Stomach (tissue), 9 donors: ENCODE data around the gene ITGA7. TPM values are rescaled to one million over a fixed set of nuclear protein-coding genes. Genes with fewer than 3 reads are reported as not detected.

ENCODE experiments used
- DNase-seq, 2 donors: peaks; one replicate each; pipeline versions ENCODE4 v3.0.0 to v3.0.0-alpha.2; 2013 to 2019
- H3K27ac ChIP-seq, 5 donors: fragments of 200-600 bp in 4 of 5; sonication (generic) in 4 of 5; one replicate each; pipeline ENCODE4 v1.5.1; 2013 to 2019; ENCODE audit warnings: mild to moderate bottlenecking in 1 of 5, moderate library complexity in 1 of 5
- H3K27me3 ChIP-seq, 3 donors: fragments of 200-600 bp; sonication (generic); one replicate each; pipeline ENCODE4 v1.5.1; 2017 to 2019; ENCODE audit warnings: mixed run types in 1 of 3
- H3K36me3 ChIP-seq, 4 donors: fragments of 200-600 bp; sonication (generic); 1 replicate in 3 of 4; 2 replicates in 1 of 4; pipeline ENCODE4 v1.5.1; 2016 to 2019
- H3K4me1 ChIP-seq, 4 donors: fragments of 200-600 bp; sonication (generic); one replicate each; pipeline ENCODE4 v1.5.1; 2016 to 2019
- H3K4me3 ChIP-seq, 4 donors: fragments of 200-600 bp; sonication (generic) in 3 of 4; one replicate each; pipeline ENCODE4 v1.5.1; 2016 to 2019; ENCODE audit warnings: mild to moderate bottlenecking in 1 of 4
- H3K9me3 ChIP-seq, 4 donors: fragments of 200-600 bp; sonication (generic); one replicate each; pipeline ENCODE4 v1.5.1; 2016 to 2019
- EP300 ChIP-seq: sonication (generic); formaldehyde crosslinking; IDR thresholded peaks from one replicate; pipeline ENCODE4 v1.6.1; 2017; ENCODE audit warnings: antibody characterized with exemption
- POLR2A ChIP-seq, 4 donors: fragments of 450-650 bp; IDR thresholded peaks; one replicate each; pipeline ENCODE4 v1.6.1; 2016; ENCODE audit warnings: antibody characterized with exemption in 4 of 4, control low read depth in 2 of 4, mild to moderate bottlenecking in 1 of 4, moderate library complexity in 1 of 4
- POLR2AphosphoS5 ChIP-seq, 3 donors: sonication (generic); formaldehyde crosslinking; IDR thresholded peaks; one replicate each; pipeline ENCODE4 v1.6.1; 2016; ENCODE audit warnings: antibody characterized with exemption in 3 of 3
- WGBS, 5 donors: extraction: QIAGEN DNeasy Blood & Tissue Kit in 3 of 5; methylation state at CpG; one replicate each; pipeline versions ENCODE4 v1.1.5 to v1.1.7; 2013 to 2018; 5-methylcytosine and 5-hydroxymethylcytosine counted together
- intact Hi-C: fragments of 100-400 bp; cut with DNase I; formaldehyde crosslinking; loops from one replicate; pipeline ENCODE4 v1.15.1; 2023; ENCODE audit warnings: low total_unique reads
- polyA plus RNA-seq, 3 donors: library from polyadenylated mRNA; stranded (reverse); fragments of 200-250 nt; gene quantifications; one replicate each; pipeline ENCODE4 v1.2.3, GENCODE V29; 2013
- small RNA-seq, 4 donors: library from RNA; depleted of rRNA; stranded (forward); fragments of <200 nt; gene quantifications; one replicate each; pipeline ENCODE3, GENCODE V24; 2016
- total RNA-seq, 5 donors: library from RNA; depleted of rRNA; stranded (reverse); fragments of >200 nt; gene quantifications; one replicate each; pipeline versions ENCODE4 v1.1.0 to v1.2.3, GENCODE V29; 2014 to 2016
- TF ChIP-seq, protein P1 (sequence below), 7 experiments: fragments of 450-650 bp in 4 of 7; fragments of 200-600 bp in 3 of 7; sonication (generic) in 3 of 7; IDR thresholded peaks; one replicate each; pipeline ENCODE4 v1.5.1; 2016 to 2019; ENCODE audit warnings: antibody characterized with exemption in 7 of 7, control low read depth in 2 of 7, mild to moderate bottlenecking in 1 of 7
- donor health status: healthy with polysubstance abuse.
- donor health status: Bipolar disorder and iron deficiency.
- donor health status: healthy.

The ITGA7 gene
- total and polyA plus RNA-seq, 8 donors, result 3.5 to 188 (median 46.3) TPM

GRCh38 chr12:55636853-55637252 is 70.9 kb downstream of the ITGA7 start, which contains the start of gene OR10P1:
Gene OR10P1 (plus strand): TSS chr12:55636892. CDS start chr12:55636892, 0 bp downstream.
- H3K36me3 ChIP-seq, result no peaks in the 10 kb centered on the region
- TF ChIP-seq EP300 (no peak), POLR2A (IDR thresholded peaks at IDR 0.05) (no peak), POLR2AphosphoS5 (IDR thresholded peaks at IDR 0.05) (no peak)
- TF ChIP-seq, protein P1, sequence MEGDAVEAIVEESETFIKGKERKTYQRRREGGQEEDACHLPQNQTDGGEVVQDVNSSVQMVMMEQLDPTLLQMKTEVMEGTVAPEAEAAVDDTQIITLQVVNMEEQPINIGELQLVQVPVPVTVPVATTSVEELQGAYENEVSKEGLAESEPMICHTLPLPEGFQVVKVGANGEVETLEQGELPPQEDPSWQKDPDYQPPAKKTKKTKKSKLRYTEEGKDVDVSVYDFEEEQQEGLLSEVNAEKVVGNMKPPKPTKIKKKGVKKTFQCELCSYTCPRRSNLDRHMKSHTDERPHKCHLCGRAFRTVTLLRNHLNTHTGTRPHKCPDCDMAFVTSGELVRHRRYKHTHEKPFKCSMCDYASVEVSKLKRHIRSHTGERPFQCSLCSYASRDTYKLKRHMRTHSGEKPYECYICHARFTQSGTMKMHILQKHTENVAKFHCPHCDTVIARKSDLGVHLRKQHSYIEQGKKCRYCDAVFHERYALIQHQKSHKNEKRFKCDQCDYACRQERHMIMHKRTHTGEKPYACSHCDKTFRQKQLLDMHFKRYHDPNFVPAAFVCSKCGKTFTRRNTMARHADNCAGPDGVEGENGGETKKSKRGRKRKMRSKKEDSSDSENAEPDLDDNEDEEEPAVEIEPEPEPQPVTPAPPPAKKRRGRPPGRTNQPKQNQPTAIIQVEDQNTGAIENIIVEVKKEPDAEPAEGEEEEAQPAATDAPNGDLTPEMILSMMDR (IDR thresholded peaks at IDR 0.05), result no peak
- WGBS, 5 donors, result 83 to 100% (median 84%) methylated on average over 3 to 6 of the region's 6 CpGs
- no peak for DNase-seq
- intact Hi-C loops, result no loop called here
- no peaks in the 10 kb centered on the region for H3K4me1 ChIP-seq
- peaks cover 0 to 5% (median 0%) of the 10 kb centered on the region in 3 donors for H3K27me3 ChIP-seq
- no peak within 1 kb of the TSS for H3K27ac ChIP-seq
- H3K9me3 ChIP-seq, result no peaks in the 10 kb centered on the region
- H3K4me3 ChIP-seq, result no peak within 1 kb of the TSS

DNA sequence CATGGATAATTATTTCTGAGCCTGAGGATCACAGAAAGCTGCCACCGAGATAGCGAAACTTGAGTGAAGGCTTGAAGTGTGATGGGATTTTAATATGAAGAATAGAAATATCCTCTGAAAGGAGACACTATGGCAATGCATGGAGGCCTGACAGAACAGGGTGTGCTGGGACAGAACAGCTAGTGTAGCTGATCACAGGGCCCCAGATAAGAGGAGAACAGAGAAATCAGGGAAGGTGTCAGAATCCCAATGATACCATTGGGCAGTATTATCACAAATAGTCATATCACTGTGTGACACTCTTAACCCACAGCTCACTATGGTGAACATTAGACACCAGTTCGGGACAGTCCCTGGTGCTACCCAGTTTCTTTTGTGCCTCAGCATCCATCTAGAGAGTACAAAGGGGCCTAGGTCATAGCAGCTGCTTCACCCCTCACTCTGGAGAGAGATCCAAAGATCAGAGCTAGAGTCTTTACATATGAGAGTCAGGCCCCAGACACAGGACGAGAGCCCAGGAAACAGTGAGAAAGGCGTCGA is 71.5 kb downstream of the ITGA7 start:
- Histone ChIP-seq H3K4me1 (no peaks in the 10 kb centered on the region), H3K36me3 (no peaks in the 10 kb centered on the region), H3K27ac (no peak overlapping the region), H3K4me3 (no peak overlapping the region), H3K27me3 (peaks cover 0 to 5% (median 0%) of the 10 kb centered on the region in 3 donors), H3K9me3 (no peaks in the 10 kb centered on the region)
- intact Hi-C loops, result no loop called here
- DNase-seq, result no peak
- WGBS, 5 donors, result 89 to 91% (median 90%) methylated on average over 6 of the region's 6 CpGs
- TF ChIP-seq POLR2A (IDR thresholded peaks at IDR 0.05) (no peak), EP300 (no peak), POLR2AphosphoS5 (IDR thresholded peaks at IDR 0.05) (no peak)
- TF ChIP-seq, protein P1 (IDR thresholded peaks at IDR 0.05), result no peak

Small RNA genes lying within 50 kb of the gene (small RNA-seq; reads per million reads assigned to genes)
- 0 reads per million in 4 donors for gene AC009779.1
- 0 reads per million in 4 donors for gene AC009779.5
- 0 reads per million in 4 donors for gene RF00017

Other genes starting within 250 kb of the ITGA7 start
- gene OR6C70, start 237.8 kb downstream of the ITGA7 start, total RNA-seq, result not detected
- gene OR6C70, start 237.8 kb downstream of the ITGA7 start, polyA plus RNA-seq, result not detected
- gene OR6C68, start 215.5 kb downstream of the ITGA7 start, total RNA-seq, result not detected
- gene OR6C68, start 215.5 kb downstream of the ITGA7 start, polyA plus RNA-seq, result not detected
- gene OR6C4, start 158.3 kb downstream of the ITGA7 start, total RNA-seq, result not detected
- gene OR6C4, start 158.3 kb downstream of the ITGA7 start, polyA plus RNA-seq, result not detected
- gene OR2AP1, start 135.4 kb downstream of the ITGA7 start, total RNA-seq, result not detected
- gene OR2AP1, start 135.4 kb downstream of the ITGA7 start, polyA plus RNA-seq, result not detected
- not detected for gene OR10P1, start 71.0 kb downstream of the ITGA7 start, total RNA-seq
- gene OR10P1, start 71.0 kb downstream of the ITGA7 start, polyA plus RNA-seq, result not detected
- 100 to 1,000 TPM in 3 of 5 donors, 10 to 100 TPM in 2; 12.8 to 392 (median 114) TPM for gene BLOC1S1, start 8.1 kb upstream of the ITGA7 start, total RNA-seq
- gene BLOC1S1, start 8.1 kb upstream of the ITGA7 start, polyA plus RNA-seq, result 100 to 1,000 TPM; 349 to 451 (median 411) TPM
- 10 to 100 TPM in 3 of 5 donors, 1 to 10 TPM in 2; 4.0 to 41.2 (median 19.3) TPM for gene RDH5, start 12.5 kb upstream of the ITGA7 start, total RNA-seq
- 10 to 100 TPM in 1 of 3 donors, 1 to 10 TPM in 2; 3.2 to 10.3 (median 9.7) TPM for gene RDH5, start 12.5 kb upstream of the ITGA7 start, polyA plus RNA-seq
- gene CD63, start 21.1 kb upstream of the ITGA7 start, total RNA-seq, result 1,000 to 10,000 TPM in 1 of 5 donors, 100 to 1,000 TPM in 3, 10 to 100 TPM in 1; 71.2 to 1,329 (median 399) TPM
- gene CD63, start 21.1 kb upstream of the ITGA7 start, polyA plus RNA-seq, result 100 to 1,000 TPM; 455 to 899 (median 803) TPM
- 1 to 10 TPM in 3 of 5 donors, under 1 TPM in 2; 0.29 to 4.6 (median 1.7) TPM for gene GDF11, start 35.2 kb upstream of the ITGA7 start, total RNA-seq
- 1 to 10 TPM; 1.1 to 6.5 (median 3.5) TPM for gene GDF11, start 35.2 kb upstream of the ITGA7 start, polyA plus RNA-seq
- 100 to 1,000 TPM in 1 of 5 donors, 10 to 100 TPM in 4; 16.1 to 200 (median 60.1) TPM for gene SARNP, start 109.8 kb upstream of the ITGA7 start, total RNA-seq
- 10 to 100 TPM; 93.1 to 99.3 (median 94.2) TPM for gene SARNP, start 109.8 kb upstream of the ITGA7 start, polyA plus RNA-seq
- 10 to 100 TPM in 1 of 5 donors, 1 to 10 TPM in 2, under 1 TPM in 1, not detected in 1; 0.89 to 12.7 (median 4.3) TPM for gene ORMDL2, start 110.1 kb upstream of the ITGA7 start, total RNA-seq
- gene ORMDL2, start 110.1 kb upstream of the ITGA7 start, polyA plus RNA-seq, result 10 to 100 TPM; 16.8 to 53.9 (median 33.7) TPM
- gene DNAJC14, start 121.7 kb upstream of the ITGA7 start, total RNA-seq, result 10 to 100 TPM in 3 of 5 donors, 1 to 10 TPM in 2; 7.2 to 30.8 (median 12.5) TPM
- gene DNAJC14, start 121.7 kb upstream of the ITGA7 start, polyA plus RNA-seq, result 10 to 100 TPM in 2 of 3 donors, 1 to 10 TPM in 1; 7.8 to 14.0 (median 10.5) TPM
- 10 to 100 TPM in 3 of 5 donors, 1 to 10 TPM in 2; 7.8 to 18.0 (median 11.6) TPM for gene MMP19, start 135.0 kb upstream of the ITGA7 start, total RNA-seq
- gene MMP19, start 135.0 kb upstream of the ITGA7 start, polyA plus RNA-seq, result 10 to 100 TPM in 1 of 3 donors, 1 to 10 TPM in 2; 2.7 to 13.0 (median 5.8) TPM
- 10 to 100 TPM in 2 of 5 donors, 1 to 10 TPM in 3; 1.2 to 59.4 (median 9.8) TPM for gene PYM1, start 220.0 kb upstream of the ITGA7 start, total RNA-seq
- gene PYM1, start 220.0 kb upstream of the ITGA7 start, polyA plus RNA-seq, result 10 to 100 TPM; 42.8 to 54.8 (median 42.8) TPM
- 100 to 1,000 TPM in 1 of 5 donors, 10 to 100 TPM in 4; 56.0 to 418 (median 92.0) TPM for gene DGKA, start 223.3 kb upstream of the ITGA7 start, total RNA-seq
- gene DGKA, start 223.3 kb upstream of the ITGA7 start, polyA plus RNA-seq, result 100 to 1,000 TPM in 1 of 3 donors, 10 to 100 TPM in 2; 13.0 to 123 (median 27.6) TPM